HG03457 (cell line): ENCODE results near the gene MYO10.
"Not testable (repeated sequence)": the region's sequence is repeated elsewhere in the genome, so short reads cannot be mapped to it uniquely, and the experiment has no call there.

ENCODE experiments used
- ATAC-seq: cut with Tn5 transposase; IDR thresholded peaks from one replicate; pipeline ENCODE4 v1.9.1; 2021; ENCODE audit warnings: moderate number of reproducible peaks; ENCODE audit not compliant: unreplicated experiment

The MYO10 gene

DNA sequence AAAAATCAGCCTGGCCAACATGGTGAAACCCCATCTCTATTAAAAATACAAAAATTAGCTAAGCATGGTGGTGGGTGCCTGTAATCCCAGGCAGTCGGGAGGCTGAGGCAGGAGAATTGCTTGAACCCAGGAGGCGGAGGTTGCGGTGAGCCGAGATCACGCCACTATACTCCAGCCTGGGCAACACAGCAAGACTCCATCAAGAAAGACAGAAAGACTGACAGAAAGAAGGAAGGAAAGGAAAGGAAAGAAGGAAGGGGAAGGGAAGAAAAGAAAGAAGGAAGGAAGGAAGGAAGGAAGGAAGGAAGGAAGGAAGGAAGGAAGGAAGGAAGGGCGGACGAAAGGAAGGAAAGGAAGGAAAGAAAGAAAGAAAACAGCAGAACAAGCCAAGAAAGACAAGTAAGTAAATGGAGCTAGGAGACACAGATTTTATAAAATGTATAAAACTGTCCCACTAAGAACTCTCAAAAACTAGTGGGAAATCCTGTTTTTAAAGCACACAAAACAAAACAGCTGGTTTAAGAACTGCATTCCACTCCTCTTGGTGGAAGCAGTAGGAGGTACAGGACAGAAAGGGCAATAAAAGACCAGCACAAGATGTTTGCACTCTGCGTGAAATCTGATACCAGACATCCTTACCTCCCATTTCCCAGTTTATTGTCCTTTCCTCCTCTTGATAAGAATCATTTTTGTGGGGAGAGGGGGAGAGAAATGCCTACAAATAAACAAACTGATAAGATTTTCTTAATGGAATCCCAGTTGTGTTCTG is 46.7 kb downstream of the MYO10 start:
- ATAC-seq, result no peak

DNA sequence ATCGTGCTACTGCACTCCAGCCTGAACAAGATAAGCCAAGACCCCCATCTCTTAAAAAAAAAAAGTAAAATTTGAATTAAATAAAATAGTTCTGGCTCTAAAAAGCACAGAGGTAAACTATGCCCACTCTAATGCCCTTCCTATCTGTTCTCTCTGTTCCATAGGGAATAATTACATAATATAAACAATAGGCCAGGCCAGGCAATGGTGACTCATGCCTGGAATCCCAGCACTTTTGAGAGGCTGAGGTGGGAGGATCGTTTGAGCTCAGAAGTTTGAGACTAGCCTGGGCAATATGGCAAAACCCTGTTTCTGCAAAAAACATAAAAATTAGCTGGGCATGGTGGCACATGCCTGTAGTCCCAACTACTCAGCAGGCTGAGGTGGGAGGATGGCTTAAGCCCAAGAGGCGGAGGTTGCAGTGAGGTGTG is 47.4 kb downstream of the MYO10 start:
- no peak for ATAC-seq

DNA sequence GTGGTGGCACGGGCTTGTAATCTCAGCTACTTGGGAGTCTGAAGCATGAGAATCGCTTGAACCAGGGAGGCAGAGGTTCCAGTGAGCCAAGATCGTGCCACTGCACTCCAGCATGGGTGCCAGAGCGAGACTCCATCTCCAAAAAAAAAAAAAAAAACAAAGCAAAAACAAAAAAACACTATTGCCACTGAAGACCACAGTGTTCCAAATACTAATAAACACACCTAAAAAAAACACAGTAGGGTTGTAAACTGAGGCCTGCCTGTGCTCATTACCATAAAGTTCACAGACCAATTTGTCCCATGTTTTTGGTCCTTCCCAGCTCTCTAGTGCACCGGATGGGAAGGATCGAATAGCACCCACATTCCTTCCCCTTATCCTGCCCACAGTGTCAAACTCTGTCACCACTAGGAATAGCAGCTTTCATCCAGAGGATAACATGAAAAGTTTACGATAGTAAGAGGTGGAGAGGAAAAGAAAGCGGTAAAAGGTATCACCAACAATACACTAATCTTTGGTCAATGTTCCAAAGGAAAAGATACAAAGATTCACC is 49.2 kb downstream of the MYO10 start:
- no peak for ATAC-seq

DNA sequence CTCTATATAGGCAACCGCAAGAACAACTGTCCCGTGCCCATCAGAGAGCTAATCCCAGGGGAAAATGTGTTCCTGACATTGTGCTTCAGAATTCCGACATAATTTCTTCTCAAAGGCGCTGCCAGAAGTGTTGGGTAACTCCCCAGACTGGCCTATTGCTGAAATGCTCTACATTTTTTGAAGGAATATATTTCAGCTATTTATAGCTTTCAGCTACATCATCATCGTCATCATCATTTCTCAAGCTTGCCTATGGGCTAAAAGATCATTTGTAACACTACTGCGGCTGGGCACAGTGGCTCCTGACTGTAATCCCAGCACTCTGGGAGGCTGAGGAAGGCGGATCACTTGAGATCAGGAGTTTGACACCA is 49.7 kb downstream of the MYO10 start:
- ATAC-seq, result no peak

DNA sequence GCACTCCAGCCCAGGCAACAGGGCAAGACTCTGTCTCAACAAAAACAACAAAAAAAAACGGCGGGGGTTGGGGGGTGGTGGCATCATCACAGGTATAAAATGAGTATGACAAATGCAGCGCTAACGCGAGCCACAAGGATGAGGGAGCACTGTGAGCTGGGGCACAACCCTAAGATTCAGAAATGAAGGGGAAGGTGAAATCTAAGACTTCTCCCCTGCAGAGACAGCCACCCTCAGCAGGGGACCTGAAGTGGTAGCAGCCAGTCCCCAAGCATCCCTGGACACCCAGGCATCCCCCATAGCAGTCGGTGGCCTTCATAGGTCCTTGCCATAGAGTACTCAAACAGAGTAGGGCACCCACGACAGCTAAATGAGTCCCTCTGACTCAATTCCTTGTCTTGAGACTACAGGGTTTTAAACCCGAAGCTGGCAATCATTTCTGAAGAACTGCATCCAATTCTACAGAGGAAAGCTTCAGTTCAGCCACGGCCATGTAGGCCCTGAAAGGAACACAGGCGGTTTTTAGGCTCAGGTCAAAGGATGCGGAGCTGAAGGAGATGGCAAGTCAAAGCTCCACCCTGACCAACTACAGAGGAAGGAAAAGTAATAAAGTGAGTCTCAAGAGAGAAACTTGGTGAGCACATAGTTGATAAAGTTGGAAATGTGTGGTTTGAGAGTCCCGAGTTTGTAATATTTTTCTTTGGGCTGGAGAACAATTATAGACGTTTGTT is 50.3 kb downstream of the MYO10 start:
- no peak for ATAC-seq

DNA sequence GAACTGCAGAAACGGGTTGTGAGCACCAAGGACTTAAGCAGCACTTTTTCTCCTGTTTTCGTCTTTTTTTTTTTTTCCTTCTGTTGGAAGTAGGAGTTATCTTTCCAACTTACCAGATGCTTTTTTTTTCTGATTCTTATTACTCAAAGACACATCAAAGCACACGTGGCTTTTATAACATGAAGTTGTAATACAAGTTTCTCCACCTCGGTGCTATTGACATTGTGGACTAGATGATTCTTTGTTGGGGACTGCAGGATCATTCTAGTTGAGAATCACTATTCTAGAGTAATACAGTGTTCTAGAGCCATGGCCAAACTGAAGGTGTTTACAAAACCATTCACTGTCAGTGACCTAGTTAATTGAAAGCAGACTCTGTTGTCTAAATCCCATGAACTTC is 51.5 kb downstream of the MYO10 start:
- no peak for ATAC-seq

DNA sequence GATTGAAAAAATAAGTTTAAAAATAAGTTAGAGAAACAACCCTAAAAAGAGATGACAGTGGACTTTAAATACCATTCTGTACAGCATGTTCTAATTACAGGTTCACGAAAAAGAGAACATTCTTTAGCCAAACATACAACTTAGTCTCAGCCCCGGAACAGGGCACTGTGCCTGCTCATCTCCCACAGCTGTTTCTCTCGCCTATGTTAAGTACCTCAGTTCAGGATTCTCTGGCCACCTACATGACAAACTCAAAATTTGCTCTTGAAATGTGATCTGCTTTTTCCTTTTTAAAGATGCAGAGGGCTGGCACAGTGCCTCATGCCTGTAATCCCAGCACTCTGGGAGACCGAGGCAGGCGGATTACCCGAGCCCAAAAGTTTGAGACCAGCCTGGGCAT is 52.3 kb downstream of the MYO10 start:
- ATAC-seq, result no peak

DNA sequence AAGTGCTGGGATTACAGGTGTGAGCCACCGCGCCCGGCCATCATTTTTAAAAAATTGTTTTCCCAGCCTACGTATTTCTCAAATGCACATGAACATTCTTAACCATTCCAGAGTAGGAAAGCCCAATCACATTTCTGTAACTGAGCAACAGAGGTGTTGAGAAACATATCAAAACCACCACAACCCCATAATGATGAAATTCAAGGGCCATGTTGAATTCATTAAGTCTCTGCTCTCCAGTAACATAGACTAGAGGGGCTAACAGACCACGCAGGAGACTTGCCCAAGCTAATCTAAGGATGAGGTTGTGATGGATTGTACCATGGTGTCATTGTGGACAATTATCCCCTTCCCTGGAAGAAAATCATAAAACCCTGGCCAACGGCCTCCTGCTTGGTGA is 52.9 kb downstream of the MYO10 start:
- no peak for ATAC-seq

DNA sequence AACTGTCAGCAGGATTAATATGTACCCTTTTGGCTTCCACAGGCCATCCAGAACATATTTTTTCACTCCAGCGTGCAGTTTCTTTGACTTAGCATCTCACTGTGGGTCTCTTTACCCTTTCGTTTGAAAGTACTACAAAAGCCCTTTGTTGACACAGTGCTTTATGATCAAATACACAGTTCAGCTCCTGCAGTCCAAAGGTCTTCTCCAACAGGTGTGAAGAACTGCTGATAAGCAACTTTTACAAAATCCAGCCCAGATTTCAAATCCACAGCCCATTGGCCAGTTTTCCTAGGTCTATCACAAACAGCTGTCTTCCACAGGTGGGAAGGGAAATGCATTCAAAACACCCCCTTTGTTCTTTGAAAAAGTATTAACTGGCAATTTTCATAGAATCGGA is 54.8 kb downstream of the MYO10 start:
- ATAC-seq, result no peak

DNA sequence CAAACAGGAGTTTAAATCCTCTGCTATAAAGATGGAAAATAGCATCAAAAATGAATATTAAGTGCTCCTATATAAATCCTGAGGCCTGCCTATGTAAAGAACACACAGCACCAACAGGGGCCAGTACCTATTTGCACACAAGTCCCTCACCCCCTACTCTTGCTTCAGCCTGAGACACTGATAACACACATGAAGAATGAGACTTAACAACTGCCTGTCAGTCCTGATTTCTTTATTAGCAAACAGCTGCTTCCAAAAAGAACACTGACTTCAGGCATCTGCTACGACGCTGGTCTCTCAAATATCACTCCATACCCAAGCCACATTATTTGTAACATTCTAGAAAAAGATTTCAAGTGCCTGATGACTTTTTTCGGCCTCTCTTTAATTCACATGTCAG is 55.5 kb downstream of the MYO10 start:
- no peak for ATAC-seq

DNA sequence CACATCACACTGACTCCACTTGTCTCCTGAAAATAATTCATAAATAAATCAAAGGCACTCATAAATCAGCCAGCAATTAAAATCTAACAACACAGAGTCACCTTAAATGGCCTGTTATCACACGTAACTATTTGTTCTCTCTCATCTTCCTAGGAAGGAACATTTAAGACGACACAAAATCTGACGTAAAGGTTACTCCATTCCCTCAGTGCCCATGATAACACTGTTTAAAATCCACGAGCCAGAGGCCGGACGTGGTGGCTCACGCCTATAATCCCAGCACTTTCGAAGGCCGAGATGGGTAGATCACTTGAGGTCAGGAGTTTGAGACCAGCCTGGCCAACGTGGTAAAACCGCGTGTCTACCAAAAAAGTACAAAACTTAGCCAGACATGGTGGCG is 56.4 kb downstream of the MYO10 start:
- no peak for ATAC-seq

DNA sequence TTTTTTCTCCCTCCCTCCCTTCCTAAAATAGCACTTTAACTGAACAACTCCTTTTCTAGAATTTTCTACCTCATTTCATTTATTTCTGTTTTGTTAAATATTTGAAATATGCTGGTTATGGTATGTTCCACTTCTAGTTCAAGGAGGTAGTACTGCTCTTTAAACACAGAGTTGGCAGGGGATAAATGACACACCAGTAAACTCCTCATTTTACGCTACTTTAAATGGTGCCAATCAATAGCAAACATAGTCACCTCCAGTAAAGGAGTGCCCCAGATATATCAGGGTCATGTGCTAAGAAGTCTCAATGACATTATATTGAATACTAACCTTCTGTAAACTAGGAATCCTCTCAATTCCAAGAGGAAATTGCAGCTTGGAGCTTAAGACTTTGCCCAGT is 56.9 kb downstream of the MYO10 start:
- no peak for ATAC-seq

DNA sequence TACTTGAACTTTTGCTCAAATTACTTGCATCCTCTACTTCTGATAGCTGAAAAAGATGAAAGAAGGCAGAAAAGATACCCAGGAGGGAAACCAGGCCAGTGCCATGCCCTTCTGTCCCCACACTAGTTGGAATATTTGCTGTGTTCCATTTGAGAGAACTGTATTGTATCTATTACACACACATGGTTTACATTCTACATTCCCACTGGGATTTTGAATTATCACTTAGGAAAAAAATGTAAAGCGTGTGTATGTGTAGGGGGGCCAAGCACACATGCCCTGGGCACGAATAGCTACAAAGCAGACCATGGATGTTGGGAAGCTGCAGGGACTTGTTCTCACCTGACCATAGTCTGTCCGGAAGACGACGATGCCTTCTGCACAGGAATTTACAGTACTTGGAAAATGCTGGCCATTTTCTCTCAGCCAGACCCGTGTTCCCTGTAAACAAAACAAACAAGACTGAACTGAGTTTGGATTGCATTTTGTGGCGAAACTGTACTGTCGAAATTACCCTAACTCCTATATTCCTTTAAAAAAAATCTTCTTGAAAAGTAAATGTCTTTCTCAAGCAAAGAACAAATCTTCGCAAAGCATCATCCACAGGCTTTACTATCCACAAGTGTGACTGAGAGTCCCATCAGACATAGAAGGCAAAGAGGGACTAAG is 58.7 kb downstream of the MYO10 start:
- ATAC-seq, result no peak

DNA sequence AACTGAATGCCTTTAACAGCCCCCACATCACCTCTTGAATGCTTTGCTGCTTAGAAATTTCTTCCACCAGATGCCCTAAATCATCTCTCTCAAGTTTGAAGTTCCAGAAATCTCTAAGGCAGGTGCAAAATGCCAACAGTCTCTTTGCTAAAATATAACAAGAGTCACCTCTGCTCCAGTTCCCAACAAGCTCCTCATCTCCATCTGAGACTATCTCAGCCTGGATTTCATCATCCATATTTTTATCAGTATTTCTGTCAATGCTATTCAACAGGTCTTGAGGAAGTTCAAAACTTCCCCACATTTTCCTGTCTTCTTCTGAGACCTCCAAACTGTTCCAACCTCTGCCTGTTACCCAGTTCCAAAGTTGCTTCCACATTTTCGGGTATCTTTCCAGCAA is 61.7 kb downstream of the MYO10 start:
- not testable (repeated sequence) for ATAC-seq

DNA sequence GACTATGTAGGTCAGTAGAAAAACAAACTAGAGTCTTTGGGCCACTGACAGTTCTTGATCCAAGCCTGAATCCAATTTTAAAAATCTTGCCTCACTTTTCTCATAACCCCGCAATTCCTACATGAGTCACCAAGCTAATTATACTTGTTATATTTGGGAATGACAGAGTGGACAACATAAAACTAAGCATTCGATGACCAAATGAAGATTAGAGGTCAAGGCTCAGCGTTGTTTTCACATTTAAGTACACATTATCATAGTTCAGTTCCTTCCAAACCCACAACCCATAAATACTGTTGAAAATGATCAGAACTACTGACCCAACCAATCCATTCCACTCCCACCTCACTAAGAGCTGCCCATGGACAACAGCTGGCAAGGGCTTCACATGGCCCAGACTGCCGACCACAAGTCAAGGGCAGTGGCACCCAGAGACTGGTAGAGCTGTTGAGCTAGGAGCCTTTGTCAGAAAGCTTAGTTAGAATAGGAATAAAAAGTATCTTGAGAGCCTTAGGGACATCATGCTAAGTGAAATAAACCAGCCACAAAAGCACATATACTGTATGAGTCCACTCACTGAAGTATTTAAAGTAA is 64.2 kb downstream of the MYO10 start:
- no peak for ATAC-seq

DNA sequence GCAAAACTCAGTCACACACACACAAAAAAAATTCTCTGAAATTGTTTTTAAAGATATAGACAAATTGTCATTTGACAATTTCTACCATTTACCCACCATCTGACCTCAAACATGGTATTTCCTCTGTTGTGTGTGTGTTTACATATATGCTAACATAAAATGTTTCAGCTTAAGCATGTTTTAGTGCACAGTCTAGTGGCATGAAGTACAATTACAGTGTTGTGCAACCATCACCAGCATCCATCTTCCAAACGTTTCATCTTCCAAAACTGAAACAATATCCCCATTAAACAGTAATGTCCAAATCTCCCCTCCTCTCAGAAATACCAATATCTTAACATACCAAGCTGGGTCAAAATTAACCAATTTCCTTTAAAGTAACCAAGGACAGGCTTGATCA is 65.2 kb downstream of the MYO10 start:
- ATAC-seq, result no peak

DNA sequence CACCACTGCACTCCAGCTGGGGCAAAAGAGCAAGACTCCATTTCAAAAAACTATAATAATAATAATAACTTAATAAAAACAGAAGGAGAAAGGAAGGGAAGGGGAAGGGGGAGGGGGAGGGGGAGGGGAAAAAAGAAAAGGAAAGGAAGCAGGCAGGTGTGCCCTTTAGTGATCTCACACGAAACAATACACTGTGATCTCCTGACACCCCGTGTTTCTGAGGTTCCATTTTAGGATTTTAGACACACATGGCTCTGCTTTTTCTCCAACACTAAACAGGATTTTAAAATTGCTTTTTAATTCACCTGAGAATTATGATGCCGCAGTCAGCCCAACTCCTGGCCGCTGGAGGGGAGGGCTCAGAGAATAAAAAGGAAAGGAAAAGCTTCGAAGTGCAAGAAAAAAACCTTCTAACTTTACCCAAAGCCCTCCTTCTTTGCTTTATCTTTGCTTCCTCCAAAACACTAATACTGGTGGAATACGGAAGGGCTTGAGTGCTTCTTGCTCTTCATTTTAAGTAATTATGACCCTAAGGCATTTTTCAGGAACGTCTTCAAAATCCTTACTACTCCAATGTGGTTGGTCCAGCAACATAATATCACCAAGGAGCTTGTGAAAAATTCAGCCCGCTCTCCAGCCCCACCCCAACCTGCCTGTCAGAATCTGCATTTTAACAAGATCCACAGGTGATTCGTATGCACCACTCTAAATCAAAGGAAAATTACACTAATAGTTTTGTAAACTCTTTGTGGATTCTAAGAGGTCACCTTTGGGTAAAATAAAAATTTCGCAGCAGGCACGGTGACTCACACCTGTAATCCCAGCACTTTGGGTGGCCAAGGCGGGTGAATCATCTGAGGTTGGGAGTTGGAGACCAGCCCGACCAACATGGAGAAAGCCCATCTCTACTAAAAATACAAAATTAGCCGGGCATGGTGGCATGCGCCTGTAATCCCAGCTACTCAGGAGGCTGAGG is 66.0 kb downstream of the MYO10 start:
- no peak for ATAC-seq

DNA sequence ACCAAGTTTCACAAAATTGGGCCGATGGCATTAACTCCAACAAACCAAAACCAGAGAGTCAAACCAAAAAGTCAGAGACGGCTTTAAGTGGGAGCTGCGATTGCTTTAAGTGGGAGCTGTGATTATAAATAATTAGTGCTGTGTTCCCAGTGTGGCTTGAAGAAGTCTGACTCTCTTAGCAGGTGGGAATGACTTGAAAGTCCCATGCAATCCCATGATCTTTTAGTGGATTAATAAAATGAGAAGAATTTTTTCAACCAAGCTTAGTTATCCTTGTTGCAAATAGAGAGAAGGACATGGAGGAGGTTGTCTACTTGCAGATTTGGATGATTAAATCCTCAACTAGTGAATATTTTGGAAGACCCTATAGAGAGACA is 68.5 kb downstream of the MYO10 start:
- no peak for ATAC-seq

DNA sequence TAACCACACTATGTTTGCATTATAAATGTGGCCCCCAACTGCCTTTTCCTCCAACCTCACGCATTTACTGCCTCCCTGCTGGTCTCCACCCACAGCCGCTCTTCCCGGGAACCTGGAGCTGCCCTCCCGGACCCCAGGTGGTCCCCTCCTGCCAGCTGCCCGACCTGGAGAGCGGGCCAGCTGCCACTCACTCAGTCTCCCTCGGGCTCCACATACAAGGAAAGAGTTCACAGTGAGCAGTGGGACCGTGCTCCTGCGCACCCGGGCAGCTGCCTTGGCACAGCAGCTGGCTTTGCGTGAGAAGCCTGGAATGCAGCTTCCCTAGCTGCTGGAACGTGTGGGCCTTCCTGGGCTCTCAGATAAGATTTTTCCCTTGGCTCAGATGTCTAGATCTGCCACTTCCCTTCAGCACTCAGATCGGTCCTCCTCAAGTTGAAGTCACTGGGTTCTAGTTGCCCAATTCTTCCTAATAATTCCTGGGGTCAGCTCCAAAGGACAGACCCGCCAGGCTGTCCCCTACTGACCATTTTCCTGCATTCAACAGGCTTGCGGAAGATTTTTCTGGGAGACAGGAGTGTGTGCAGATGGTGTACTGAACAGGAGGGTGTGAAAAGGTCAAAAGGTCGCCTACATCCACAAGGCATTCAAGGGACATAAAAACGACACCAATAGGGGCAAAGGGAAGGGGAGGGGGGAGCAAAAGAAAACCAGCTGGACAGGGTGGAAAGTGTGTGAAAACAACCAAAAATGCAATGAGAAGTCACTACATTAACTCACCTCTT is 69.1 kb downstream of the MYO10 start:
- ATAC-seq, result no peak

DNA sequence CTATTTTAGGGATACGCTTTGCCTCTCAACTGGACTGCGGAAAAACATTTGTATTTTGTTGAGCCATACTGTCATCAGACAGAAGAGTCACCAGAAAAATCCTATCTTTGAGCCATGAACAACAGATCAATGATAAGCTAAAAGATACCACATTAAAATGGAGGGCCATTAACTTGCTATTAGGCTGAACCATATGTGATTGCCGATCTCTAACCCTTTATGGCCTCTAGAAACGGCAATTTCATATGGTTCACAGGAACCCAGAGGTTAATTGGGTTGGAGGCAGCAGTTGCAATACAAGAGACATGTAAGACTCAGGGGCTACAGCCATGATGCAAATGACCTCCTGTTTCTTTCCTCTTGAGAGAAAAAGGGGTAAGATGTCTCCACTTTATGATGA is 69.8 kb downstream of the MYO10 start:
- ATAC-seq, result no peak
